OCI-LY7 (cell line): ENCODE results near the gene BANF2.

Source experiments
- EZH2phosphoT487 ChIP-seq: fragments of 200-600 bp; sonication (generic); IDR thresholded peaks from 2 replicates; pipeline ENCODE4 v1.6.1; 2018; ENCODE audit warnings: low read depth, borderline replicate concordance, mild to moderate bottlenecking, mixed run types, antibody characterized with exemption, low read length, moderate library complexity, mixed read lengths
- TF ChIP-seq, protein P1 (sequence below): fragments of 200-600 bp; sonication (generic); conservative IDR thresholded peaks from 2 replicates; pipeline ENCODE4 v1.5.1; 2014; ENCODE audit warnings: mild to moderate bottlenecking, antibody characterized with exemption, low read length, moderate library complexity, mixed read lengths

GRCh38 chr20:17765017-17765416 lies 65.3 kb downstream of the BANF2 start:
- TF ChIP-seq, protein P1, sequence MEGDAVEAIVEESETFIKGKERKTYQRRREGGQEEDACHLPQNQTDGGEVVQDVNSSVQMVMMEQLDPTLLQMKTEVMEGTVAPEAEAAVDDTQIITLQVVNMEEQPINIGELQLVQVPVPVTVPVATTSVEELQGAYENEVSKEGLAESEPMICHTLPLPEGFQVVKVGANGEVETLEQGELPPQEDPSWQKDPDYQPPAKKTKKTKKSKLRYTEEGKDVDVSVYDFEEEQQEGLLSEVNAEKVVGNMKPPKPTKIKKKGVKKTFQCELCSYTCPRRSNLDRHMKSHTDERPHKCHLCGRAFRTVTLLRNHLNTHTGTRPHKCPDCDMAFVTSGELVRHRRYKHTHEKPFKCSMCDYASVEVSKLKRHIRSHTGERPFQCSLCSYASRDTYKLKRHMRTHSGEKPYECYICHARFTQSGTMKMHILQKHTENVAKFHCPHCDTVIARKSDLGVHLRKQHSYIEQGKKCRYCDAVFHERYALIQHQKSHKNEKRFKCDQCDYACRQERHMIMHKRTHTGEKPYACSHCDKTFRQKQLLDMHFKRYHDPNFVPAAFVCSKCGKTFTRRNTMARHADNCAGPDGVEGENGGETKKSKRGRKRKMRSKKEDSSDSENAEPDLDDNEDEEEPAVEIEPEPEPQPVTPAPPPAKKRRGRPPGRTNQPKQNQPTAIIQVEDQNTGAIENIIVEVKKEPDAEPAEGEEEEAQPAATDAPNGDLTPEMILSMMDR = no peak
- no peak for TF ChIP-seq EZH2phosphoT487
